ENCODE results near the gene SPON2.

The SPON2 gene

GRCh38 chr4:1187182-1187581 is 14.8 kb upstream of the SPON2 start:
- Histone ChIP-seq H4K20me1 (0 out of 22 replicates have a peak, but pooled peaks cover 0 to 6% (median 0%) of the 10 kb centered on the region in 11 experiments), H3K4me2 (peak overlapping the region in 7 of 11 experiments; percentile 9 to 39 (median 29); a peak in 10 of 22 replicates), H3K4me3 (no peak overlapping the region), H3K9me3 (replicated peaks in 1 of 11) (peaks cover under 1 to 18% (median 11%) of the 10 kb centered on the region in 11 experiments; a peak in 17 of 22 replicates), H3K36me3 (no peaks in the 10 kb centered on the region), H3K27me3 (peaks cover 0 to 8% (median 0%) of the 10 kb centered on the region in 11 experiments; a peak in 3 of 22 replicates), H3K4me1 (peaks cover 15 to 54% (median 36%) of the 10 kb centered on the region in 10 experiments), H3K9ac (no peak overlapping the region), H3K27ac (no peak overlapping the region)
- TF ChIP-seq Cebpa-rat (IDR thresholded peaks at IDR 0.05) = no peak

DNA sequence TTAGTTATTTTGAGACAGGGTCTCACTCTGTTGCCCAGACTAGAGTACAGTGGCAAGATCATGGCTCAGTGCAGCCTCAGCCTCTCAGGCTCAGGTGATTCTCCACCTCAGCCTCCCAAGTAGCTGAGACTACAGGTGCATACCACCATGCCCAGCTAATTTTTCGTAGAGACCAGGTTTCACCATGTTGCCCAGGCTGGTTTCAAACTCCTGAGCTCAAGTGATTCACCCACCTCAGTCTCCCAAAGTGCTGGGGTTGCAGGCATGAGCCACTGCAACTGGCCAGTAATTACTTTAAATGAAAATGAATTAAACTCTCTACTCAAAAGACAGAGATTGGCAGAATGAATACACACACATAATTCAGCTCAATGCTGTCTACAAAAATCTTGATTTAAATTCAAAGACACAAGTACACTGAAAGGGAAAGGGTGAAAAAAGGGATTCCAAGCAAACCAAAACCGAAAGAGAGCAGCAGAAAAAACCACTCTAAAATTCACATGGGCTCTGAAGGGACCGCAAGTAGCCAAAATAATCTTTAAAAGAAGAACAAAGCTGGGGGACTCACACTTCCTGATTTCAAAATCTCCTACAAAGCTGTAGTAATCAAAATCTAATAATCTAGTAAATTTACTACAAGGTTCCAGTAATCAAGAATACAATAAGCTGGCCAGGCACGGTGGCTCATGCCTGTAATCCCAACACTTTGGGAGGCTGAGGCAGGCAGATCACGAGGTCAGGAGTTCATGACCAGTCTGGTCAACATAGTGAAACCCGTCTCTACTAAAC is 11.8 kb upstream of the SPON2 start:
- Histone ChIP-seq H3K9ac (peak overlapping the region; percentile 13 to 75 (median 63); a peak in 20 of 22 replicates), H3K4me1 (peaks cover 16 to 51% (median 36%) of the 10 kb centered on the region in 10 experiments), H3K27me3 (no peaks in the 10 kb centered on the region; a peak in 1 of 22 replicates), H3K27ac (peak overlapping the region; percentile 12 to 86 (median 77); a peak in 21 of 22 replicates), H3K9me3 (replicated peaks in 1 of 11) (peaks cover 25 to 40% (median 36%) of the 10 kb centered on the region in 11 experiments), H3K4me2 (peak overlapping the region; percentile 82 to 98 (median 88)), H3K4me3 (peak overlapping the region in 8 of 10 experiments; percentile 17 to 62 (median 41); a peak in 15 of 20 replicates), H3K36me3 (peaks cover 0 to 13% (median 6%) of the 10 kb centered on the region in 11 experiments; a peak in 4 of 22 replicates), H4K20me1 (no peaks in the 10 kb centered on the region)
- TF ChIP-seq Cebpa-rat (IDR thresholded peaks at IDR 0.05) = peak in 3 of 11 experiments; percentile 24 to 28 (median 25); a peak in 3 of 22 replicates

DNA sequence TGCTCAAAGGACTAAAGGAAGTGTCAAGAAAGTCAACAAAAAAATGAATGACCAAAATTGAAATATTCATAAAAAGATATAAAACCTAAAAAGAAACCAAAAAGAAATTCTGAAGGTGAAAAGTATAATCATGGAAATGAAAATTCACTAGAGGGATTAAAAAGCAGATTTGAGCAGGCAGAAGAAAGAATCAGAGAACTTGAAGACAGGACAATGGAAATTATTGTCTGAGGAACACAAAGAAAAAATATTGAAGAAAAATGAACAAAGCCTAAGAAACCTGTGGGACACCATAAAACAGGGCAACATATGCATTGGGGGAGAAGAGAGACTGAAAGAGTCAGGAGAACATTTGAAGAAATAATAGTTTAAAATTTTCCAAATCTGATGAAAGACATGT is 9.9 kb upstream of the SPON2 start:
- peak overlapping the region in 2 of 11 experiments; percentile 88 to 98; a peak in 3 of 22 replicates for H3K4me2 ChIP-seq
- peaks cover 0 to 13% (median 6%) of the 10 kb centered on the region in 11 experiments; a peak in 4 of 22 replicates for H3K36me3 ChIP-seq
- H3K9me3 ChIP-seq (replicated peaks in 1 of 11) = peaks cover 25 to 42% (median 38%) of the 10 kb centered on the region in 11 experiments
- no peak overlapping the region for H3K27ac ChIP-seq
- no peaks in the 10 kb centered on the region for H4K20me1 ChIP-seq
- peaks cover 34 to 65% (median 54%) of the 10 kb centered on the region in 10 experiments for H3K4me1 ChIP-seq
- no peak overlapping the region for H3K9ac ChIP-seq
- H3K4me3 ChIP-seq = no peak overlapping the region
- no peaks in the 10 kb centered on the region; a peak in 1 of 22 replicates for H3K27me3 ChIP-seq
- no peak for TF ChIP-seq Cebpa-rat (IDR thresholded peaks at IDR 0.05)

GRCh38 chr4:1180663-1181062 is 8.3 kb upstream of the SPON2 start:
- peaks cover 39 to 57% (median 51%) of the 10 kb centered on the region in 10 experiments for H3K4me1 ChIP-seq
- H3K4me2 ChIP-seq = no peak overlapping the region
- TF ChIP-seq Cebpa-rat (IDR thresholded peaks at IDR 0.05) = no peak
- no peak overlapping the region for H3K4me3 ChIP-seq
- H3K36me3 ChIP-seq = peaks cover 0 to 13% (median 6%) of the 10 kb centered on the region in 11 experiments; a peak in 4 of 22 replicates
- peaks cover 25 to 42% (median 38%) of the 10 kb centered on the region in 11 experiments for H3K9me3 ChIP-seq (replicated peaks in 1 of 11)
- H3K27me3 ChIP-seq = peaks cover 0 to 8% (median 3%) of the 10 kb centered on the region in 11 experiments; a peak in 9 of 22 replicates
- H3K27ac ChIP-seq = no peak overlapping the region
- H4K20me1 ChIP-seq = peaks cover 0 to 4% (median 0%) of the 10 kb centered on the region in 11 experiments; a peak in 2 of 22 replicates
- H3K9ac ChIP-seq = no peak overlapping the region

- Histone ChIP-seq H3K4me2 (no peak overlapping the region), H3K27me3 (peaks cover 3 to 15% (median 9%) of the 10 kb centered on the region in 11 experiments; a peak in 19 of 22 replicates), H3K4me3 (no peak overlapping the region), H4K20me1 (peaks cover 0 to 11% (median 0%) of the 10 kb centered on the region in 11 experiments; a peak in 4 of 22 replicates), H3K4me1 (peaks cover 39 to 50% (median 45%) of the 10 kb centered on the region in 10 experiments), H3K27ac (no peak overlapping the region), H3K36me3 (peaks cover 0 to 13% (median 6%) of the 10 kb centered on the region in 11 experiments; a peak in 4 of 22 replicates), H3K9ac (no peak overlapping the region), H3K9me3 (replicated peaks in 1 of 11) (peaks cover 25 to 42% (median 38%) of the 10 kb centered on the region in 11 experiments)
- TF ChIP-seq Cebpa-rat (IDR thresholded peaks at IDR 0.05) = no peak
Observed at GRCh38 chr4:1179976-1180375, 7.6 kb upstream of the SPON2 start.

DNA sequence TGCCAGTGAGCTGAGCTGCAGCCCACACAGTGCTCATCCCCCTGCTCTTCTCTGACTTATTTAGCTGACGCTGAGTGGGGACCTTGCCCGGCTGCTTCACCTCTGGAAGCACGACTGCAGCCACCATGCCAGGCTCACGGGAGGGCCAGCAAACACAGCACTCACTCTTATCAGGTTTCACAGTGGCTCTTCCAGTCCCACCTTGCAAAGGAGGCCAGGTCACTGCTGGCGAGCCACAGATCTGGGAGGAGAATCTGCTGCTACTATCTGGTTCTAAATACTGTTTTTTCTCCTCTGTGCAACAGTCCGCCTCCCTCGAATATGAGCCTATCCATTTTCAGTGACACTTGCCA is 6.7 kb upstream of the SPON2 start:
- peaks cover 31 to 42% (median 37%) of the 10 kb centered on the region in 10 experiments for H3K4me1 ChIP-seq
- H3K9me3 ChIP-seq (replicated peaks in 1 of 11) = peaks cover 25 to 42% (median 38%) of the 10 kb centered on the region in 11 experiments
- H3K4me2 ChIP-seq = peak overlapping the region; percentile 22 to 69 (median 52); a peak in 21 of 22 replicates
- H3K36me3 ChIP-seq = peaks cover 0 to 13% (median 6%) of the 10 kb centered on the region in 11 experiments; a peak in 4 of 22 replicates
- no peak for TF ChIP-seq Cebpa-rat (IDR thresholded peaks at IDR 0.05)
- H4K20me1 ChIP-seq = peaks cover 0 to 17% (median 0%) of the 10 kb centered on the region in 11 experiments; a peak in 7 of 22 replicates
- no peak overlapping the region for H3K9ac ChIP-seq
- H3K27ac ChIP-seq = no peak overlapping the region
- H3K27me3 ChIP-seq = peaks cover 12 to 24% (median 19%) of the 10 kb centered on the region in 11 experiments
- no peak overlapping the region for H3K4me3 ChIP-seq

DNA sequence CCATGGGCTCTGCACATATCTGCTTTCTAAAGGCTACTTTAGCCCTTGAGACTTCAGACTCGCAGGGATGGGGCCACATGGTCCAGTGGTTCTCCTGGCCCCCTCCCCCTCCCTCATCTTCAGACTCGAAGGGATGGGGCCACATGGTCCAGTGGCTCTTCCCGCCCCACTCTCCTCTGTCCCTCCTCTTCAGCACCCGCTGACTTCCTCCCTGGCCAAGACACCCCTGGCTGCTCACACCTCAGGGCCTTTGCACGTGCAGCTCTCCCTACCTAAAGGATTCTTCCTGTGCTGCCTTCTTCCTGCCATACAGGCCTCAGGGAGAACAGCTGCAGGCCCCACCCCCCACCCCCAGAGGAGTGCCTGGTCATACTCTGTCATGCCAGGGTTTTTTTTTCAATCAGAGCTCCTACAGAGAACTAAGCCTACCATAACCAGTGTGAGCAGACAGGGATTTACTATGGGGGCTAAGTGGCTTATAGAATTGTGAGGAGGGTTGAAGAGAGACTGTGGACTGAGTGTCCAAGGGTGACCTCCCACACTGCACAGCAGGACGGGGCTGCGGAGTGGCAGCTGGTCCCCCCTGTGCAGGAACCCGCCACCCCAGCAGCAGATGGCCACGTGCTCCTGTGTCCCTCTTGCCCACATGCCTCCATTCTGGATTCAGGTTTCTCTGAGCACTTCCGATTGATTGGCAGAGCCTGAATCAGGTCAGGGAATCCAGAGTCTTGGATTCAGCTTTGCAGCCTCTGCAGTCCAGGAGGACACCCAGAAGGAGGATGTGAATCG is 6.1 kb upstream of the SPON2 start:
- no peak overlapping the region for H3K9ac ChIP-seq
- H4K20me1 ChIP-seq = peaks cover 0 to 23% (median 1%) of the 10 kb centered on the region in 11 experiments; a peak in 8 of 22 replicates
- peaks cover 25 to 42% (median 38%) of the 10 kb centered on the region in 11 experiments for H3K9me3 ChIP-seq (replicated peaks in 1 of 11)
- TF ChIP-seq Cebpa-rat (IDR thresholded peaks at IDR 0.05) = no peak
- peaks cover 18 to 30% (median 24%) of the 10 kb centered on the region in 11 experiments for H3K27me3 ChIP-seq
- H3K4me3 ChIP-seq = no peak overlapping the region
- peaks cover 25 to 37% (median 32%) of the 10 kb centered on the region in 10 experiments for H3K4me1 ChIP-seq
- peaks cover 0 to 13% (median 6%) of the 10 kb centered on the region in 11 experiments; a peak in 4 of 22 replicates for H3K36me3 ChIP-seq
- peak overlapping the region; percentile 22 to 69 (median 52); a peak in 21 of 22 replicates for H3K4me2 ChIP-seq
- peak overlapping the region in 1 of 11 experiments; percentile 5; a peak in 1 of 22 replicates for H3K27ac ChIP-seq

Data from BLaER1 treated with 17β-estradiol and CSF1 and Interleukin-3, amounts not matched to agents 10 nM and 100 nM (cell line).